ENCODE data around the gene USP30.

The USP30 gene

GRCh38 chr12:109052414-109053323 lies at the start of gene USP30:
USP30 (plus strand) TSS chr12:109052576; CDS start chr12:109052679, 103 bp downstream.
- H3K9ac ChIP-seq (ENCODE audit: low read length), result peak within 1 kb of the TSS; percentile 84
- H3K27ac ChIP-seq (ENCODE audit: low read depth, low read length), result peak within 1 kb of the TSS; percentile 79
- no peaks in the 10 kb centered on the region for H3K27me3 ChIP-seq (ENCODE audit: control insufficient read depth in 1 of 2, insufficient read depth in 2 of 2, low read length in 2 of 2)
- peaks cover 8% of the 10 kb centered on the region for H3K36me3 ChIP-seq (ENCODE audit: insufficient read depth, low read length)
- H3K4me3 ChIP-seq (ENCODE audit: low read depth in 1 of 2, low read length in 2 of 2), result peak within 1 kb of the TSS; percentile 59 to 93
- no peaks in the 10 kb centered on the region for H3K9me3 ChIP-seq (ENCODE audit: low read length)
- H3K4me1 ChIP-seq (ENCODE audit: insufficient read depth, low read length), result peaks cover 13% of the 10 kb centered on the region

DNA sequence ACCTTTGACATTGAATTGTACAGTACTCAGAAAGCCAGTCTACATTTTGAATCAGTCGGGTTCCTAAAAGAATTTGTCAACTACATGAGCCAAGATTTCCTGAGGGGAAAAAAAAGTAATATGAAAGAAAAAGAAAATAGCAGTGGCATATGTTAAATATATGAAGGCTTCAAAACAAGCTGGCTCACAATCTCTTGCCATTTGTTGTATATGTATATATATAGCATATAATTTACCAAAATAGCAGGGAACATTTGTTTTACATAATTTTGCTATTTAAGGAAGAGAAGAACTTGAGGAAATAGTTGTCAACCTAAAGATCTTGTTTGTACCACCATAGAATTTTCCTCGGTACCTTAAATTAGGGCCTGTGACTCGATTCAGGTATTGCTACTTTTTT lies 48.4 kb upstream of the USP30 start:
- Histone ChIP-seq H3K36me3 (ENCODE audit: insufficient read depth, low read length) (no peaks in the 10 kb centered on the region), H3K27me3 (ENCODE audit: control insufficient read depth in 1 of 2, insufficient read depth in 2 of 2, low read length in 2 of 2) (no peaks in the 10 kb centered on the region), H3K9me3 (ENCODE audit: low read length) (no peaks in the 10 kb centered on the region), H3K4me1 (ENCODE audit: insufficient read depth, low read length) (no peaks in the 10 kb centered on the region), H3K9ac (ENCODE audit: low read length) (no peak overlapping the region), H3K27ac (ENCODE audit: low read depth, low read length) (no peak overlapping the region), H3K4me3 (ENCODE audit: low read depth in 1 of 2, low read length in 2 of 2) (no peak overlapping the region)

GRCh38 chr12:109009766-109010165 lies 42.6 kb upstream of the USP30 start:
- Histone ChIP-seq H3K27ac (ENCODE audit: low read depth, low read length) (no peak overlapping the region), H3K9ac (ENCODE audit: low read length) (no peak overlapping the region), H3K4me3 (ENCODE audit: low read depth in 1 of 2, low read length in 2 of 2) (no peak overlapping the region), H3K9me3 (ENCODE audit: low read length) (no peaks in the 10 kb centered on the region), H3K36me3 (ENCODE audit: insufficient read depth, low read length) (no peaks in the 10 kb centered on the region), H3K4me1 (ENCODE audit: insufficient read depth, low read length) (no peaks in the 10 kb centered on the region), H3K27me3 (ENCODE audit: control insufficient read depth in 1 of 2, insufficient read depth in 2 of 2, low read length in 2 of 2) (no peaks in the 10 kb centered on the region)

GRCh38 chr12:109010259-109010658 lies 42.1 kb upstream of the USP30 start:
- Histone ChIP-seq H3K9ac (ENCODE audit: low read length) (no peak overlapping the region), H3K36me3 (ENCODE audit: insufficient read depth, low read length) (no peaks in the 10 kb centered on the region), H3K27ac (ENCODE audit: low read depth, low read length) (no peak overlapping the region), H3K27me3 (ENCODE audit: control insufficient read depth in 1 of 2, insufficient read depth in 2 of 2, low read length in 2 of 2) (no peaks in the 10 kb centered on the region), H3K4me1 (ENCODE audit: insufficient read depth, low read length) (no peaks in the 10 kb centered on the region), H3K9me3 (ENCODE audit: low read length) (no peaks in the 10 kb centered on the region), H3K4me3 (ENCODE audit: low read depth in 1 of 2, low read length in 2 of 2) (no peak overlapping the region)

- Histone ChIP-seq H3K36me3 (ENCODE audit: insufficient read depth, low read length) (no peaks in the 10 kb centered on the region), H3K9me3 (ENCODE audit: low read length) (no peaks in the 10 kb centered on the region), H3K9ac (ENCODE audit: low read length) (no peak overlapping the region), H3K27ac (ENCODE audit: low read depth, low read length) (no peak overlapping the region), H3K27me3 (ENCODE audit: control insufficient read depth in 1 of 2, insufficient read depth in 2 of 2, low read length in 2 of 2) (no peaks in the 10 kb centered on the region), H3K4me1 (ENCODE audit: insufficient read depth, low read length) (no peaks in the 10 kb centered on the region), H3K4me3 (ENCODE audit: low read depth in 1 of 2, low read length in 2 of 2) (no peak overlapping the region)
These were observed 37.2 kb upstream of the USP30 start for GRCh38 chr12:109014984-109015765.

- Histone ChIP-seq H3K27me3 (ENCODE audit: control insufficient read depth in 1 of 2, insufficient read depth in 2 of 2, low read length in 2 of 2) (no peaks in the 10 kb centered on the region), H3K9ac (ENCODE audit: low read length) (no peak overlapping the region), H3K4me3 (ENCODE audit: low read depth in 1 of 2, low read length in 2 of 2) (no peak overlapping the region), H3K4me1 (ENCODE audit: insufficient read depth, low read length) (no peaks in the 10 kb centered on the region), H3K9me3 (ENCODE audit: low read length) (no peaks in the 10 kb centered on the region), H3K27ac (ENCODE audit: low read depth, low read length) (no peak overlapping the region), H3K36me3 (ENCODE audit: insufficient read depth, low read length) (no peaks in the 10 kb centered on the region)
These were observed 36.4 kb upstream of the USP30 start for GRCh38 chr12:109016016-109016415.

GRCh38 chr12:109016978-109017377 lies 35.4 kb upstream of the USP30 start:
- Histone ChIP-seq H3K27me3 (ENCODE audit: control insufficient read depth in 1 of 2, insufficient read depth in 2 of 2, low read length in 2 of 2) (no peaks in the 10 kb centered on the region), H3K4me3 (ENCODE audit: low read depth in 1 of 2, low read length in 2 of 2) (no peak overlapping the region), H3K27ac (ENCODE audit: low read depth, low read length) (no peak overlapping the region), H3K4me1 (ENCODE audit: insufficient read depth, low read length) (no peaks in the 10 kb centered on the region), H3K9ac (ENCODE audit: low read length) (no peak overlapping the region), H3K36me3 (ENCODE audit: insufficient read depth, low read length) (no peaks in the 10 kb centered on the region), H3K9me3 (ENCODE audit: low read length) (no peaks in the 10 kb centered on the region)

GRCh38 chr12:109018296-109018695 lies 34.1 kb upstream of the USP30 start:
- Histone ChIP-seq H3K4me1 (ENCODE audit: insufficient read depth, low read length) (no peaks in the 10 kb centered on the region), H3K36me3 (ENCODE audit: insufficient read depth, low read length) (no peaks in the 10 kb centered on the region), H3K9me3 (ENCODE audit: low read length) (no peaks in the 10 kb centered on the region), H3K27ac (ENCODE audit: low read depth, low read length) (no peak overlapping the region), H3K27me3 (ENCODE audit: control insufficient read depth in 1 of 2, insufficient read depth in 2 of 2, low read length in 2 of 2) (no peaks in the 10 kb centered on the region), H3K9ac (ENCODE audit: low read length) (no peak overlapping the region), H3K4me3 (ENCODE audit: low read depth in 1 of 2, low read length in 2 of 2) (no peak overlapping the region)

DNA sequence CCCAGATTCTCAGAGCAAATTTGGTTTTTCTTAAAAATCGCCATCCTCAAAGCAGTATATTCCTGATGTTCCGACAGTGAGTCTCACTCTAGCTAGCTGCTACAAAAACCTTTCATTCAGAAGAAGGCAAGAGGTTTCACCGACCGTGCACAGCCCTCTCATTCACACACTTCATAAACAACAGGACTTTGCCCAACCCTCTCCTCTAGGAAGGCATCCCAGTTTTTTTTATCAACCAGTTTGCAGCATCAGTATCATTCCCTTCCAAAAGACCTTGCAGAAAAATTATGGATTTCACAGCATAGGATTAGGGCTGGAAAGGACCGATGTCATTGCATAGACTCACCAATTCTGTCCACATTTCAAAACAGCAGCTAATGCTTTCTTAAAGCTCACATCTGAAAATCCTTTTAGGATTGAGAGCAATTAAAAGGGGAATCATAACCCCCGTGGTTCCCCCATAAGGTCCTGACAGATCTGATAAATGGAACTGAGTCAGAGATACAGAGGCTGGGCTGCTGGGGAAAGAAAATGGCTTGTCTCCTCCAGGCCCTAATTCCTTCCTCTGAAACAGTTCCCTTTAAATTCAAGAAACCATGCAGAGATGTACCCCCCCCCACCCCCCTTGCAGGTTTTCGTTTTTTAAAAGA lies 32.1 kb upstream of the USP30 start:
- Histone ChIP-seq H3K9ac (ENCODE audit: low read length) (no peak overlapping the region), H3K4me1 (ENCODE audit: insufficient read depth, low read length) (no peaks in the 10 kb centered on the region), H3K36me3 (ENCODE audit: insufficient read depth, low read length) (no peaks in the 10 kb centered on the region), H3K4me3 (ENCODE audit: low read depth in 1 of 2, low read length in 2 of 2) (no peak overlapping the region), H3K27me3 (ENCODE audit: control insufficient read depth in 1 of 2, insufficient read depth in 2 of 2, low read length in 2 of 2) (no peaks in the 10 kb centered on the region), H3K9me3 (ENCODE audit: low read length) (no peaks in the 10 kb centered on the region), H3K27ac (ENCODE audit: low read depth, low read length) (no peak overlapping the region)

DNA sequence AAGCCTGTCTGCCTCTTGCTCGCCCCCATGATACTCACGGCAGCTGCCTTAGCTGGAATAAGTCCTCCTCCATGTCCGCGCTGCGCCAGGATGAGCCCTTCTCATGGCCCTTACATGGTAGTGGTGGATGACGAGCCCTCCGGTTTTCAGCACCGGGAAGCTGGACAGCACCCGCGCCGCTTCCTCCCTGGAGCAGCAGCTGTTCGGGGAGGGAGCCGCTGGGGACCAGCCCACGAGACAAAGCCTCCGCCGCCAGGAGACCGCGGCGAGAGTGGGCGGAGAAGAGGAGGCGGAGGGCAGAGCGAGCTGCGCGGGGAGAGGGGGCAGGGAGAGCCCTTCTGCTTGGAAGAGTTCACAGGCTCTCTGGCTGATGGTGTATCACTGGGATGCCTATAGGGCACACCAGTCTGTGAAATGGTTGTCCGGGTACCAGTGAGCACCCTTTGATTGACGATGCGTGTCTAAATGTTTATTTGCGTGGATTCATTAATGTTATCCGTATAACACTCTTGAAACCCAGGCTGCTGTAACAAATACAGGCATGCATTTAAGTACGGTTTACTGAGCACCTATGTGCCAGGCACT lies 31.5 kb upstream of the USP30 start, which contains the start of gene SVOP:
TSS of gene SVOP (minus strand) at position 273 of the 585 bp plus-strand sequence. CDS start at position 73, 200 bp downstream.
- Histone ChIP-seq H3K4me1 (ENCODE audit: insufficient read depth, low read length) (no peaks in the 10 kb centered on the region), H3K27me3 (ENCODE audit: control insufficient read depth in 1 of 2, insufficient read depth in 2 of 2, low read length in 2 of 2) (no peaks in the 10 kb centered on the region), H3K9ac (ENCODE audit: low read length) (no peak within 1 kb of the TSS), H3K27ac (ENCODE audit: low read depth, low read length) (no peak within 1 kb of the TSS), H3K9me3 (ENCODE audit: low read length) (no peaks in the 10 kb centered on the region), H3K4me3 (ENCODE audit: low read depth in 1 of 2, low read length in 2 of 2) (no peak within 1 kb of the TSS), H3K36me3 (ENCODE audit: insufficient read depth, low read length) (no peaks in the 10 kb centered on the region)

GRCh38 chr12:109027767-109028166 lies 24.6 kb upstream of the USP30 start:
- H3K9ac ChIP-seq (ENCODE audit: low read length), result no peak overlapping the region
- H3K9me3 ChIP-seq (ENCODE audit: low read length), result no peaks in the 10 kb centered on the region
- no peaks in the 10 kb centered on the region for H3K36me3 ChIP-seq (ENCODE audit: insufficient read depth, low read length)
- H3K4me3 ChIP-seq (ENCODE audit: low read depth in 1 of 2, low read length in 2 of 2), result no peak overlapping the region
- no peak overlapping the region for H3K27ac ChIP-seq (ENCODE audit: low read depth, low read length)
- H3K27me3 ChIP-seq (ENCODE audit: control insufficient read depth in 1 of 2, insufficient read depth in 2 of 2, low read length in 2 of 2), result no peaks in the 10 kb centered on the region
- H3K4me1 ChIP-seq (ENCODE audit: insufficient read depth, low read length), result no peaks in the 10 kb centered on the region
